A673 (cell line): Measurements from ENCODE around the gene OR2AT4.

Experiments
- CTCF ChIP-seq: fragments of 300-800, 200-600 bp; sonication (generic); conservative IDR thresholded peaks from 2 replicates; pipeline ENCODE4 v1.5.1; 2017; ENCODE audit warnings: low read depth, mild to moderate bottlenecking, antibody characterized with exemption, low read length, moderate library complexity, mixed read lengths
- EZH2 ChIP-seq: fragments of 200-600 bp; sonication (generic); IDR thresholded peaks from 2 replicates; pipeline ENCODE4 v1.6.1; 2017; ENCODE audit warnings: borderline replicate concordance, low read depth, mild to moderate bottlenecking, mixed read lengths, antibody characterized with exemption, low read length; ENCODE audit not compliant: poor library complexity, severe bottlenecking

- TF ChIP-seq CTCF (no peak), EZH2 (no peak)
Observed at GRCh38 chr11:75032550-75032935, 64.1 kb downstream of the OR2AT4 start.
